ENCODE data around the gene B4GALNT3.

B4GALNT3 gene

DNA sequence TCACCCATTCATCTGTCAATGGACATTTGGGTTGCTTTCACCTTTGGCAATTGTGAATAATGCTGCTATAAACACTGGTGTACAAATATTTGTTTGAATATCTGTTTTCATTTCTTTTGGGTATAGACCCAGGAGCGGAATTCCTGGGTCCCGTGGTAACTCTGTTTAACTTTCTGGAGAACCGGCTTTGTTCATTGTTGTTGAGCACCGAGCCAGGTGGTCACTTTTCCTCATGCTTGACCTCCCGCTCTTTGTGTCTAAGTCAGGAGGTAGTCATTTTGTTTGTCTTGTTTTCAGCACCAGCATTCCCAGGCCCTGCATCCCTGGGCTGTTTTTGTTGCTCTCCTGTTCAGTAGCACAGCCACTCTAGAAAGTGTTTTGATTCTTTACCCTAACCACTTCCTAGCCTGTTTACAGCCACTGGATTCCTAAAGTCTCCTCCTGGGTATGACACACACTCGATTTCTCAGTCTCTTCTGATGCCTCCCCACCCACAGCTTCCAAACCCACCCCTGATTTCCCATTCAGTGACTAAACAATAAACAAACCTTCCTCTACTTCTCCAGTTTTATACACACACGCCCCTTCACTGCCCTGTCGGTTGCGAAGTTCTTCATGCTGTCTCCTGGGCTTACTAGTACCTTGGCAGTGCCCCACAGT is 37.9 kb downstream of the B4GALNT3 start:
- no peak overlapping the region for H3K4me3 ChIP-seq (ENCODE audit: low read length)
- DNase-seq (ENCODE audit: low read depth): no peak
- no peak for TF ChIP-seq CTCF (conservative IDR thresholded peaks at IDR 0.05; ENCODE audit: low read depth, low read length)

DNA sequence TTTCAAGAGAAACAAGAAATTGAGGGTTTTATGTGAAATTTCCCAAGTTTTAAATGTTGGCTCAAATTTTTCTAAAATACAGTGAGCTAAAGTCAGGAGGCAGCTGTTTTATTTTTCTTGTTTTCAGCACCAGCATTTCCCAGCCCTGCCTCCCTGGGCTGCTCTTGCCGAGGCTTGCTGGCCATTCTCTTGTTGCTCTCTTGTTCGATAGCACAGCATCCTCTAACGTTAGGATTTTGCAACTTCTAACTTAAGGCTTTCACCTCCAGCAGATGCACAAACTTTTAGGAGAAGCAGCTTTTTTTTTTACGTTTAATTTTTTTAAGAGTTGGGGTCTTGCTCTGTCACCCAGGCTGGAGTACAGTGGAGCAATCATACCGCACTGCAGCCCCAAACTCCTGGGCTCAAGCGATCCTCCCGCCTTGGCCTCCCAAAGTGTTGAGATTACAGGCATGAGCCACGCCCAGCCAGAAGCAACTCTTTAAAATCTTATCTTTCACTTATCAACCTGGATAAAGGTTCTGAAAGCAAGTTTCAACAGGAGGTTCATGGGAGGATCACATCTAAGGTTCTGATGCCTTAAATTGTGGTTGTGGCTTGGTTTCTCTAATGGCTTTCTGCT is 40.2 kb downstream of the B4GALNT3 start:
- no peak overlapping the region for H3K4me3 ChIP-seq (ENCODE audit: low read length)
- no peak for TF ChIP-seq CTCF (conservative IDR thresholded peaks at IDR 0.05; ENCODE audit: low read depth, low read length)
- DNase-seq (ENCODE audit: low read depth): no peak

- no peak overlapping the region for H3K4me3 ChIP-seq (ENCODE audit: low read length)
- TF ChIP-seq CTCF (conservative IDR thresholded peaks at IDR 0.05; ENCODE audit: low read depth, low read length): no peak
- DNase-seq (ENCODE audit: low read depth): no peak
Measured at GRCh38 chr12:501722-502447, 42.1 kb downstream of the B4GALNT3 start.

DNA sequence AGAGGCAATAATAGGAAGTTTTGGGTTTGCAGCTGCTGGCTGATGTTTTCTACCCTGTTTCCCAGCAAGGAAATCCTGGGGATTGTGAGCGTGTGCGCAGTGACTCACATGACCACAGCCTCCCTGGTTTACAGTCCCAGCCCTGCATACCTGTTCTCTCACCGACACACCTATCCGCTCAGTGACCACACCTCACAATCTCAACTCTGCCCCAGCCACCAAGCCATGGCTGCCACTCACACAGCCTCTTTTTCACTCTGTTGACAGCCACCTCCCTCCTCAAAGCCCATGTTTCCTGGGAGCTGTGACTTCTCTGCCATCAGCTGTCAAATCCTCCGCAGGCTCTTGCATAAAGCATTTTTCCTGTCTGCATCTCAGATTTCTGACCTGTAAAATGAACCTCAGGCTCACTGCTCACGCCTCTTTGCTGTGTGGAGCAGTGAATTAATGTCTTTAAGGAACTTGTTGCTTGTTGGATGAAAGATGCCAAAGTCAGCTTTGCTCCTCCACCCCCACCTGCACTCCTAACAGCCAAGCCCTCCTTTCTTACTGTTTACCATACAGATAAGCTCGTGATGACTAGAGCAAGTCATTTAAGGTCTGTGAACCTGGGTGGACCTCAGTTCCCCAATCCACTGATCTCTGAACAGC is 43.5 kb downstream of the B4GALNT3 start:
- no peak for DNase-seq (ENCODE audit: low read depth)
- TF ChIP-seq CTCF (conservative IDR thresholded peaks at IDR 0.05; ENCODE audit: low read depth, low read length): no peak
- no peak overlapping the region for H3K4me3 ChIP-seq (ENCODE audit: low read length)

DNA sequence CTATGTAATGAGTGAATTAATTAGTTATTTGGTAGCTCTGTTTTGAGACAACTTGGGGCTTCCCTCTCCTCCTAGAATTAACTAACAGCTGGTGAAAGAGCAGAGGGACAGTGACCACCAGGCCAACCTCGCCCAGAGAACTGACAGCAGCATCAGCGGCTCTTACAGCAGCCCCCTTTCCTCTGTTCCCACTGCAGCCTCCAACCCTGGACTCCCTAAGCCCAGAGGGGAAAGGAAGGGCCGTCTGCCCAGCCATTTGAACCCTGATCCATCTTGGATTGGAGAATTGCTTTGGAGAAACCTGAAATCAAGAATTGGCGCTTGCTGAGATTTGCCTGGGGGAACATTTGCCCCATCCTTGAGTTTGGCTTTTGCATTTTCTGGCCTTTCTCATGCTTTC is 45.5 kb downstream of the B4GALNT3 start:
- no peak overlapping the region for H3K4me3 ChIP-seq (ENCODE audit: low read length)
- no peak for DNase-seq (ENCODE audit: low read depth)
- no peak for TF ChIP-seq CTCF (conservative IDR thresholded peaks at IDR 0.05; ENCODE audit: low read depth, low read length)

DNA sequence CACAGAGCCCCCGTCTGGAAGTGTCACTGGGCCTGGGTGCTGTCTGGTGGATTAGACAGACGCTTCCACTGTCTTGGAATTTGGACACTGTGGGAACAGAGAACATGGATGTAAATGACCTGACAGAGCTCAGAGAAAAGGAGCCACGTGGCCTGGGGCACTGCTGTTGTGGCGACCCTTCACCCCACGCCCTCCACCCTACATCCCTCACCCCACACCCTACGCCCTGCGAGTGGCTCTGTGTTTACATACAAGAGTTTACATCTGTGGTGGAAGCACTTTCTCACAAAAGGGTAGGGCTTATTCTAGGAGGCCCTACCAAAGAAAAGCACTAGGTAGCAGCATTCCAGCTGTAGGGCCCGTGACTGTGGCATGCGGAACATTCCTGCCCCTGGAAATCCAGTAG is 47.7 kb downstream of the B4GALNT3 start:
- H3K4me3 ChIP-seq (ENCODE audit: low read length): no peak overlapping the region
- no peak for TF ChIP-seq CTCF (conservative IDR thresholded peaks at IDR 0.05; ENCODE audit: low read depth, low read length)
- DNase-seq (ENCODE audit: low read depth): no peak

All from retinal pigment epithelial cell (primary cell).